Stimulated activated CD8-positive, alpha-beta memory T cell treated with anti-CD3 and anti-CD28 coated beads, Interleukin-12 subunit alpha, Interleukin-12 subunit beta, amount 100 ng/mL, for 4 hours (primary cell): ENCODE measurements around the gene BAIAP3.

ENCODE experiments used
- DNase-seq: peaks from one replicate; pipeline ENCODE4 v3.0.0-alpha.2; 2020; ENCODE audit warnings: low read depth

The BAIAP3 gene

GRCh38 chr16:1366712-1367299, 33.4 kb downstream of the BAIAP3 start:
- no peak for DNase-seq

GRCh38 chr16:1367486-1368174, 34.2 kb downstream of the BAIAP3 start:
- DNase-seq = no peak

GRCh38 chr16:1371054-1371978, 37.9 kb downstream of the BAIAP3 start:
- DNase-seq = no peak

GRCh38 chr16:1372292-1372950, 39.0 kb downstream of the BAIAP3 start:
- no peak for DNase-seq

GRCh38 chr16:1374418-1375297, 41.2 kb downstream of the BAIAP3 start:
- no peak for DNase-seq

- DNase-seq = no peak
Observed at GRCh38 chr16:1375298-1375640, 41.8 kb downstream of the BAIAP3 start.

GRCh38 chr16:1375741-1376410, 42.4 kb downstream of the BAIAP3 start:
- no peak for DNase-seq

- no peak for DNase-seq
Observed at GRCh38 chr16:1377406-1378010, 44.1 kb downstream of the BAIAP3 start.

- DNase-seq = no peak
Observed at GRCh38 chr16:1378087-1378803, 44.8 kb downstream of the BAIAP3 start.

- peak; percentile 55 for DNase-seq
Observed at GRCh38 chr16:1378804-1379303, 45.4 kb downstream of the BAIAP3 start.

- peak; percentile 48 for DNase-seq
Observed at GRCh38 chr16:1379304-1380076, 46.0 kb downstream of the BAIAP3 start.

GRCh38 chr16:1380195-1380594, 46.8 kb downstream of the BAIAP3 start:
- no peak for DNase-seq

- DNase-seq = no peak
Observed at GRCh38 chr16:1381612-1382406, 48.4 kb downstream of the BAIAP3 start.

GRCh38 chr16:1383556-1383955, 50.1 kb downstream of the BAIAP3 start:
- DNase-seq = no peak

- no peak for DNase-seq
Observed at GRCh38 chr16:1385232-1385631, 51.8 kb downstream of the BAIAP3 start.

GRCh38 chr16:1387331-1387730, 53.9 kb downstream of the BAIAP3 start:
- DNase-seq = no peak

- no peak for DNase-seq
Observed at GRCh38 chr16:1389762-1390161, 56.3 kb downstream of the BAIAP3 start.

GRCh38 chr16:1390239-1390779, 56.9 kb downstream of the BAIAP3 start:
- no peak for DNase-seq
